DND-41 (cell line): ENCODE data around the gene BMPR1A.

Source experiments
- EZH2 ChIP-seq: IDR thresholded peaks from 3 replicates; pipeline ENCODE4 v1.6.1; 2012; ENCODE audit warnings: borderline replicate concordance, low read depth, mild to moderate bottlenecking, moderate library complexity, low read length, inconsistent platforms; ENCODE audit not compliant: severe bottlenecking
- TF ChIP-seq, protein P1 (sequence below): IDR thresholded peaks from 2 replicates; pipeline ENCODE4 v1.5.1; 2012; ENCODE audit warnings: borderline replicate concordance, low read length, moderate library complexity, mild to moderate bottlenecking; ENCODE audit not compliant: poor library complexity, severe bottlenecking; ENCODE audit errors: extremely low read depth

DNA sequence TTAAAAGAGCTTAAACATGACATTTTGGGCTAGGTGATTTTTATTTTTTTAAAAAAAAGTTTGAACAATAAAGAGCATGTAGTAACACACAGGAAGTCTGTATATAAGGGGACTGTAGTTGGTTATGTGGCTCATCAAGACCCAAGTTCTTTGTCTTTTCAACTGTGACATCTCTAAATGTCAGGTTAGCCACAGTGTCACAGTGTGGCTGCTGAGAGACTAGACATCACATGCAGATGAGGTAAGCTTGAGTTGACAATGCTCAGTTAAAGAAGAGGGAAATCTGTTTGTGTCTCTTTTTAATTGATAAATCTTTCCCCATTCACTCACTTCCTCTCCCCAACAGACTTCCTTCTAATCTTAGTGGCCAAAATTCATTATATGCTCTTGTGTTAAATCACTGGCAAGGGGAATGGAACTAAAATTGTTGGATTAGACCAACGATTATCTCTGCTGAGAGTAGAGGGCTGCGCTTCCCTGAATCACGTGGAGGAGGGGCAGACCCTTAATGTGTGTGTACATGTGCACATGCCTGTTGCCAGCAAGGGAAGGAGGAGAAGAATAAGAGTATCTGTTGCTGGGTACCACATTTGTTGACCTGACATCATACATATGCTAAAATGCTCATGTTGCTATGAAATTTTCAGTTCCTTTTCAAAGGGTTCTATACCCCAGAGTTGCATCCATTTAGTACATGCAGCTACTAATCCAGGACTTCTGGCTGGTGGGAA is 122.7 kb downstream of the BMPR1A start:
- TF ChIP-seq, protein P1, sequence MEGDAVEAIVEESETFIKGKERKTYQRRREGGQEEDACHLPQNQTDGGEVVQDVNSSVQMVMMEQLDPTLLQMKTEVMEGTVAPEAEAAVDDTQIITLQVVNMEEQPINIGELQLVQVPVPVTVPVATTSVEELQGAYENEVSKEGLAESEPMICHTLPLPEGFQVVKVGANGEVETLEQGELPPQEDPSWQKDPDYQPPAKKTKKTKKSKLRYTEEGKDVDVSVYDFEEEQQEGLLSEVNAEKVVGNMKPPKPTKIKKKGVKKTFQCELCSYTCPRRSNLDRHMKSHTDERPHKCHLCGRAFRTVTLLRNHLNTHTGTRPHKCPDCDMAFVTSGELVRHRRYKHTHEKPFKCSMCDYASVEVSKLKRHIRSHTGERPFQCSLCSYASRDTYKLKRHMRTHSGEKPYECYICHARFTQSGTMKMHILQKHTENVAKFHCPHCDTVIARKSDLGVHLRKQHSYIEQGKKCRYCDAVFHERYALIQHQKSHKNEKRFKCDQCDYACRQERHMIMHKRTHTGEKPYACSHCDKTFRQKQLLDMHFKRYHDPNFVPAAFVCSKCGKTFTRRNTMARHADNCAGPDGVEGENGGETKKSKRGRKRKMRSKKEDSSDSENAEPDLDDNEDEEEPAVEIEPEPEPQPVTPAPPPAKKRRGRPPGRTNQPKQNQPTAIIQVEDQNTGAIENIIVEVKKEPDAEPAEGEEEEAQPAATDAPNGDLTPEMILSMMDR: no peak
- TF ChIP-seq EZH2: no peak
